SU-DHL-6 (cell line): ENCODE results near the gene CA7.

ENCODE experiments used
- CTCF ChIP-seq: fragments of 200-600 bp; sonication (generic); IDR thresholded peaks from one replicate; pipeline ENCODE4 v1.5.1; 2017; ENCODE audit warnings: antibody characterized with exemption, mild to moderate bottlenecking, low read length, moderate library complexity; ENCODE audit not compliant: insufficient read depth, poor library complexity, severe bottlenecking
- EZH2phosphoT487 ChIP-seq: fragments of 200-600 bp; sonication (generic), shearing (Covaris generic); conservative IDR thresholded peaks from 2 replicates; pipeline ENCODE4 v1.6.1; 2018; ENCODE audit warnings: mild to moderate bottlenecking, antibody characterized with exemption, low read length, moderate library complexity, mixed read lengths

GRCh38 chr16:66885491-66885890, 41.3 kb downstream of the CA7 start:
- TF ChIP-seq CTCF: no peak
- TF ChIP-seq EZH2phosphoT487: no peak
